GM21619 (cell line): Measurements from ENCODE around the gene ZHX3.

Experiments used
- ATAC-seq: cut with Tn5 transposase; IDR thresholded peaks from one replicate; pipeline ENCODE4 v1.9.1; 2021; ENCODE audit not compliant: unreplicated experiment

The ZHX3 gene

DNA sequence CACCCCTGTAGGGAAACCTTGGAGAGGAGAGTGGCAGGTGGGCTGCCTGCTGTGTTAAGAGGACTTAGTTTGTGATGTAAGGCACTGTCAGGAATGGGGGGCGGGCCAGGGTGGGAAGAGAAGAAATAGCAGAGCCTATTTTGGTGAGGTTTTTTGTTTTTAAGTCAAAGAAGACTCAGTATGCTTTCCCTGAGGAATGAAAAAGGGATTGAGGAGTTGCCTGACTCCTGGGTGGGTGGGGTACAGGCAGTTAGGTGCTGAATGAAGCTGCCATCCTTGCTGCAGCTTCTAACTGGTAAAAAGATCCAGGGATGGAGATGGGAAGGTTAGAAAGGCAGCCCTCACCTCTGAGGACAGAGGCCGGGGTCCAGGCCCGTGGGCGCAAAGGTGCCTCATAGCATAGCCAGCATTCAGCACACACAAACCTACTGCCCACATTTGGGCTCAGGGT, 142.3 kb downstream of the ZHX3 start:
- no peak for ATAC-seq

- ATAC-seq, result no peak
Measured at GRCh38 chr20:41174782-41175181, 142.7 kb downstream of the ZHX3 start.

DNA sequence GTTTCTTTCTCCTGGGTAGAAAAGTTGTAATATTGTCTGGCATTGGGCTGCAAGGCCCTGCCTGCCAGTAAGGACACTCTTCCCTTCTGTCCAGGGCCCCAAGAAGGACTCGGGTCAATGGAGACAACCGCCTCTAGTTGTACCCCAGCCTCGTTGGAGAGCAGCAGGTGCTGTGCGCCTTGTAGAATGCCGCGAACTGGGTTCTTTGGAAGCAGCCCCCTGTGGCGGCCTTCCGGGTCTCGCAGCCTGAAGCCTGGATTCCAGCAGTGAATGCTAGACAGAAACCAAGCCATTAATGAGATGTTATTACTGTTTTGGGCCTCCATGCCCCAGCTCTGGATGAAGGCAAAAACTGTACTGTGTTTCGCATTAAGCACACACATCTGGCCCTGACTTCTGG, 143.2 kb downstream of the ZHX3 start:
- no peak for ATAC-seq

DNA sequence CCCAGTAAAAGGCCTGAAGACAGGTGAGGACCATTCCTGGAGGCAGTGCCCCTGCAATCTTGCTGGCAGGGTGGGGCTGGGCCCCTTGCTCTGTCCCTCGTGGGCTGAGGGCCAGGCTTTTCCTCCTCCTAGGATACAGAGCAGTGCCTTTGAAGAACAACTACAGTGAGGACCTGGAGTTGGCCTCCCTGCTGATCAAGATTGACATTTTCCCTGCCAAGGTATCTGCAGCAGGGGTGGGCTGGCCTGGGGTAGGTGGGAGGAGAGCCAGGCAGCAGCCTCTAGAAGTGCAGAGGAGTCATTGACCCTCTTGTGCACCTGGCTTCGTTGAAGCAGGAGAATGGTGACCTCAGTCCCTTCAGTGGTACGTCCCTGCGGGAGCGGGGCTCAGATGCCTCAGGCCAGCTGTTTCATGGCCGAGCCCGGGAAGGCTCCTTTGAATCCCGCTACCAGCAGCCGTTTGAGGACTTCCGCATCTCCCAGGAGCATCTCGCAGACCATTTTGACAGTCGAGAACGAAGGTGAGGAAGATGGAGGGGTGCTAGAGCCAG, 143.7 kb downstream of the ZHX3 start:
- ATAC-seq, result no peak

GRCh38 chr20:41173161-41173721, 144.3 kb downstream of the ZHX3 start:
- no peak for ATAC-seq

GRCh38 chr20:41172296-41173140, 145.0 kb downstream of the ZHX3 start:
- ATAC-seq, result no peak

DNA sequence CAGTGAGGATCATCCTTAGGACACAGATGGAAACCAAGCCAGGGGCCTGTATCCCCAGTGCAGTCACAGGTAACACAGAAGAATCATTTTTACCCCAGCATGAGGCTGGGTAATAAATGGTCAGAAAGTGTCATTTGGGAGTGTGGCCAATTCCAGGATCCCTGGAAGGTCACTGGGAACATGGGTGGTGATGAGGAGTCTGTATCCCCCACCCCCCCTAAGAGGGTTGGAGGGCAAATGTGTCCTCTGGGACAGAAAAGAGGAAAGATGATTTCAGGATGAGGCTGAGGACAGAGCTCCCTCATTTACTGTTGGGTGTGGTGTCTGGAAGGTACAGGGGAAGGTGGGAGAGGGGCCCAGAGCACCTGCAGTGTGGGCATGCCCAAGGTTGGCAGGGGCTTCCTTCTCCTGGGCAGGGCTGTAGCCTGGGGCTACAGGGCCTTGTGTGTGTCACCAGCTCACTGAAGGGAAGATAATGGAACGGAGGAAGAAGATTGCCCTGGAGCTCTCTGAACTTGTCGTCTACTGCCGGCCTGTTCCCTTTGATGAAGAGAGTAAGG, 145.7 kb downstream of the ZHX3 start:
- no peak for ATAC-seq

DNA sequence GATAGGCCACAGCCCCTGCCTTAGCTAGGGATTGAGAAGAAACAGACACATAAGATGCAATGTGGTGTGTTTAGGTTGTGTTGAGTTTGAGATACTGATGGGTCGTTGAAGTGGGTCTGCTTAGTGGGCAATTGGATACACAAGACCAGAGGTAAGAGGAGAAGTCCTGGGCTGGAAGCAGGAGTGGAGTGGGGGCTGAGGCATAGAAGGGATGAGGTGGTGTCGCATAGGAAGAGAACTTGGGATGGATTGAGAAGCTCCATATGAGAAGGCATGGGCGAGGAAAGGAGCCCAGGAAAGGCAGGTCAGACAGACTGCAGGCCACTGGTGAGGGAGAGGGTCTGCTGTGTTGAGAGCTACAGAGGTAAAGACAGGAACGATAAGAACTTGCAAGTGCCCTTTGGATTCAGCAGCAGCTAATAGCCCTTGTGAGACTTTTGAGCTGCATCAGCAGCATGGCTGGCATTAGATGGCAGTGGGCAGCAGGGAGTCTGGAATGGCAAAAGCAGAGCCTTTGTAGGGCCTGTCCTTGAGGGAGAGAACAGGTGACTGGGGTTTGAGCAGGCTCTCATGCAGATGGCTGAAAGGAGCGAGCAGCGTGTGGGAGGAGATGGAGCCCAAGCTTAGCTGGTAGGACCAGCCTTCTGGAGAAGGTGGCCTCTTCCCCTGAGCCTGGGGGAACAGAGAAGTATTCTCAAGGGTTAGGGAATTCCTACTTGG, 147.0 kb downstream of the ZHX3 start:
- no peak for ATAC-seq

DNA sequence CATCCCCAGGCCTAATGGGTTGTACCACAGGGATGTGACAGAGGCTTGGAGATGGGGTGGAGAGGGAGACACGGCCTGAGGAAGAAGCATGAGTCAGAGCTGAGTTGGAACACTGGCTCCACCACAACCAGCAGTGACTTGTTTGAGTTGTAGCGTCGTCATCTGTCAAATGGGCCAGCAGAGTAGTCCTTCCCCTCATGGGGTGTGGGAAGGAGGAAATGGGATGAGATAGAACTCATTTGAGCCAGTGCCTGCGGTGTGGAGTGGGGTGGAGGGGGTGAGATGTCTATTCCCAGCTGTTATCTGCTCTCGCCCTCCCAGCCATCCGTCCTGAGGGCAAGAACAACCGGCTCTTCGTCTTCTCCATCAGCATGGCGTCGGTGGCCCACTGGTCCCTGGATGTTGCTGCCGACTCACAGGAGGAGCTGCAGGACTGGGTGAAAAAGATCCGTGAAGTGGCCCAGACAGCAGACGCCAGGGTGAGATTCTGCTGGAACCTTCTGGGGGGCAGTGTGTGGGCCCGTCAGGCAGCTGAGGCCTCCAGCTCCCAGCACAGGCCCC, 147.7 kb downstream of the ZHX3 start:
- no peak for ATAC-seq

DNA sequence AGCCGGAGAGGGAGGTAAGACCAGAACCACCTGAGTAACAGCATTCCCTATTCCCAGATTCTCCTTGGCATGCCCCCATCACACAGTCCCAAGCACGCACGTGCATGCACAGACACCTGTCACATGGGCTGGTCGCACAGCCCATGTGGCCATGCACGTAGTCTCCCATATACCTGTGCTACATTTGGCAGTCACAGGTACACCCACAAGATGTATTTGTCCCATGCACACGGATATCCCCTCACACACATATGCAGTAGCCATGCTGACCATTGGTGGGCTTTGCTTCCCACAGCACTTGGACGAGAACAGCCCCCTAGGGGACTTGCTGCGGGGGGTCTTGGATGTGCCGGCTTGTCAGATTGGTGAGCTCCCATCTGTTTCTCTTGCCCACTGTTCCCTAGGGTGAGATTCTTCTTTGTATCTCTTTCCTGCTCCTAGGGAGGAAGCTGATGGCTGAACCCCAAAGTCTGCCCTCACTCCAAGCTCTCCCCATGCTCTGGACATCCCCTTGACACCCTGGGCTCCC, 148.3 kb downstream of the ZHX3 start:
- ATAC-seq, result no peak

DNA sequence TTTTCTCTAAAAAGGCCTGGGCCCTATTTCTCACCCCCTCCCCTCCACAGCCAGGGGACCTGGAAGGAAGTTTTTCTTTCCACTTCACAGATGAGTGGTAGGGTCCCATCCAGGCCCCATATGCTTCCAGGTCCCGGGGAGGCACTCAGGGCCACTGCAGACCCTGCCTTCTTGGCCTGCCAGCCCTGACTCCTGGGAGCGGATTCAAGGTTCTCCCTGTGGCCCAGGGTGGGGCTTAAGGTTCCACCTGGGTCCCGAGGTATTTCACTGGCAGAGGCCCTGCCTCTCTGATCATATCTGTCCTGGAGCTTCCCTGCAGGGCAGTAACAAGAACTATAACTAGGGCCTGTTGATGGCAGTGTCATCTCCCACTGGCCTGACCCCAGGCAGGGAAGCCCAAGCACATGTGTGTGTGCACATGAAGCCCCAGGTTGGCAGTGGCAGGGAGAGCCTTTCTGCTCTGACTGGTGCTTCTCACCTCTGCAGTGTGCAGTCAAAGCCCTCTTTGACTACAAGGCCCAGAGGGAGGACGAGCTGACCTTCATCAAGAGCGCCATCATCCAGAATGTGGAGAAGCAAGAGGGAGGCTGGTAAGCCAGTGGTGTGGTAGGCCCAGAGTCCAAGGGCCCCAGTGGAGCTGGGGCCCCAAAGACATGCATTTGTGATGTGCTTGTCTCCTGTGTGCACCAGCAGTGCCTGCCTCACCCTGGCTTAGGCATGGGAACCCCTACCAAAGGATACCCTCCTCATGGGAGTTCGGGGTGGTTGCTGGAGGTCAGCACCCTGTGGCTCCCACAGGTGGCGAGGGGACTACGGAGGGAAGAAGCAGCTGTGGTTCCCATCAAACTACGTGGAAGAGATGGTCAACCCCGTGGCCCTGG, 149.0 kb downstream of the ZHX3 start:
- ATAC-seq, result no peak

DNA sequence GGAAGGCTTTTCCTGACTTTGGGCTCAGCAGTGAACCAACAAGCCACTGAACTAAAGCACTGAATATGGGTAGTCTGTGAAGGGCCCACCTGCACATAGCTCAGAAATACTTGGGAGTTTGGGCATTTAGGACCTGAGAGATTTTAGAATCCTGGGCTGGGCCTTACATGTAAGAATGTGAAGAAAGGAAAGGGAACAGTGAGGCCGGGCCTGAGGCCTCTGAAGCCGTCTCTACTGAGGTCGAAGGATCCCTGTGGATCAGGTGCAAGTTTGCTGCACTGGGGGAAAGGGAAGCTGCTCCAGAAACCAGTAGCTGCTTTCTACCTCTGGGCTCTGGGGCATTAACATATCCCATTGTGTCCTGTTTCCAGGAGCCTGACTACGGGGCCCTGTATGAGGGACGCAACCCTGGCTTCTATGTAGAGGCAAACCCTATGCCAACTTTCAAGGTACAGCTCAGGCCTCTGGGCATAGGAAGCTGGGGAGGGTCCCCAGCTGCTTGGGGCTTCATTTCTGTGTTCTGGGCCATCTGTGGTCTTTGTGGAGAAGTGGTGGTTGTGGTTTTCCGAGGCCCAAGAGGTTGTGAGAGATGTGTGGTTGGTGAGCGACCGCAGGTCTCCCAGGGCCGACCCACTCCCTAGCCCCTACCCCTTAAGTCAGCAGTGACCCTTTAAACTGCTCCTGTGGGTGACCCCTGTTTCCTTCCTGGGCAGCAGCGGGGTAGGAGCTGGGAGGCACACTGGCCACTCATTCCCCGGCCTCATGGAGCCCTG, 149.9 kb downstream of the ZHX3 start:
- ATAC-seq, result peak; percentile 65

DNA sequence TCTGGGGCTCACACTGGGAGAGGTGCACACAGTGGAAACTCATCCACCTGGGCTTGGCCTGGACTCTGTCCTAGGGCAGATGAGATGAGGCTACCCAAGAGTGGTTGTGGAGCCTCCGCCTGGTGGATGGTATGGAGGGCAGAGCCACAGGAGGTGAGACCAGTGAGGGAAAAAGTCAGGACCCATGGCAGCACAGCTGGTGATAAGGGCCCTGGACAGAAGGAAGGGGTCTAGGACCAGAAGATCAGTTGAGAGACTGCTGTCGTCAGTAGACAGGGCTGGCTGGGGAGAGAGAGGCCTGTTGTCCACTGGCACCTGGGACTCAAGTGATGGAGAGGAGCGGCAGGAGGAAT, 150.4 kb downstream of the ZHX3 start:
- ATAC-seq, result no peak

DNA sequence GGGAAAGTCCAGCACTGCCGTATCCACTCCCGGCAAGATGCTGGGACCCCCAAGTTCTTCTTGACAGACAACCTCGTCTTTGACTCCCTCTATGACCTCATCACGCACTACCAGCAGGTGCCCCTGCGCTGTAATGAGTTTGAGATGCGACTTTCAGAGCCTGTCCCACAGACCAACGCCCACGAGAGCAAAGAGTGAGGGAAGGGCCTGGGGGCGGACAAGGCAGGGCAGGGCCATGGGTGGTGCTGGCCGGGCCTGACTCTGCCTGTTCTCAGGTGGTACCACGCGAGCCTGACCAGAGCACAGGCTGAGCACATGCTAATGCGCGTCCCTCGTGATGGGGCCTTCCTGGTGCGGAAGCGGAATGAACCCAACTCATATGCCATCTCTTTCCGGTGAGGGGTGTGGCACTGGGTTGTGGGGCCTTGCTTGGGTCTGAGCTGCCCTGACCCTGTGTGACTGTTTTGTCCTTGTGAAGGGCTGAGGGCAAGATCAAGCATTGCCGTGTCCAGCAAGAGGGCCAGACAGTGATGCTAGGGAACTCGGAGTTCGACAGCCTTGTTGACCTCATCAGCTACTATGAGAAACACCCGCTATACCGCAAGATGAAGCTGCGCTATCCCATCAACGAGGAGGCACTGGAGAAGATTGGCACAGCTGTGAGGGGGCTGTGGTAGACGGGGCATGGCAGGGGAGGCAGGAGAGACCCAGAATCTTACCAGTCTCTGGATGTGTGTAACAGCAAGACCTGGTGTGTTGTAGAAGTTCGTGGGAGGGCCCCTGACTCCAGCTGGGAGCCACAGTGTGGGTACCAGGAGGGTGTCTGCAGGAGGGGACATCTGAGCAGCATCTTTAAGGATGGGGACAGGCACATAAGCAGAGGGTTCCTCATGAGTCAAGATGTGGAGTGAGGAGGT, 151.1 kb downstream of the ZHX3 start:
- no peak for ATAC-seq

- no peak for ATAC-seq
Measured at GRCh38 chr20:41165001-41165882, 152.3 kb downstream of the ZHX3 start.

DNA sequence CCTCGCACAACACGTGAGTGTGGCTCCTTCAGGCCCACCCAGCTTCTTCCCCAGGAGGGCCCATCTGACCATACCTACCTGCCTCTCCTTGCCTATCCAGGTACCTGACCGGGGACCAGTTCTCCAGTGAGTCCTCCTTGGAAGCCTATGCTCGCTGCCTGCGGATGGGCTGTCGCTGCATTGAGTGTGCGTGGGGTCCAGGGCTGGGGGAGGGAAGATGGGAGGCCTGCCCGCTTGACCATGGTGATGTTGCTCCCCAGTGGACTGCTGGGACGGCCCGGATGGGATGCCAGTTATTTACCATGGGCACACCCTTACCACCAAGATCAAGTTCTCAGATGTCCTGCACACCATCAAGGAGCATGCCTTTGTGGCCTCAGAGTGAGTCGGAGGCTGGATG, 153.7 kb downstream of the ZHX3 start:
- ATAC-seq, result no peak

GRCh38 chr20:41162396-41162795, 155.1 kb downstream of the ZHX3 start:
- no peak for ATAC-seq
